BE2C (cell line): ENCODE data around the gene CLEC16A.

Experiments
- DNase-seq: peaks from one replicate; pipeline ENCODE4 v3.0.0-alpha.2; 2020
- H3K27me3 ChIP-seq: fragments of 250-450 bp; sonication (Bioruptor Pico); 2 replicates; pipeline ENCODE4 v1.5.1; 2020; ENCODE audit warnings: mild to moderate bottlenecking
- H3K36me3 ChIP-seq: fragments of 250-450 bp; sonication (Bioruptor Pico); 2 replicates; pipeline ENCODE4 v1.5.1; 2020; ENCODE audit warnings: mild to moderate bottlenecking
- H3K4me1 ChIP-seq: fragments of 250-450 bp; sonication (Bioruptor Pico); 2 replicates; pipeline ENCODE4 v1.5.1; 2020
- H3K4me3 ChIP-seq: 2 replicates; pipeline ENCODE4 v1.5.1; 2011; ENCODE audit warnings: low read depth, low read length
- H3K9me3 ChIP-seq: fragments of 250-450 bp; sonication (Bioruptor Pico); 2 replicates; pipeline ENCODE4 v1.5.1; 2020
- CTCF ChIP-seq: IDR thresholded peaks from 2 replicates; pipeline ENCODE4 v1.5.1; 2012; ENCODE audit warnings: mild to moderate bottlenecking, low read depth, low read length

CLEC16A gene

GRCh38 chr16:11107780-11108465, 163.6 kb downstream of the CLEC16A start:
- TF ChIP-seq CTCF: no peak
- Histone ChIP-seq H3K4me3 (no peak overlapping the region), H3K4me1 (peaks cover 10% of the 10 kb centered on the region), H3K9me3 (no peaks in the 10 kb centered on the region), H3K36me3 (no peaks in the 10 kb centered on the region), H3K27me3 (no peaks in the 10 kb centered on the region)
- DNase-seq: no peak

GRCh38 chr16:11108466-11108805, 164.1 kb downstream of the CLEC16A start:
- Histone ChIP-seq H3K27me3 (no peaks in the 10 kb centered on the region), H3K9me3 (no peaks in the 10 kb centered on the region), H3K36me3 (no peaks in the 10 kb centered on the region), H3K4me1 (peaks cover 15% of the 10 kb centered on the region), H3K4me3 (no peak overlapping the region)
- no peak for DNase-seq
- TF ChIP-seq CTCF: no peak

- no peak for TF ChIP-seq CTCF
- Histone ChIP-seq H3K4me1 (peaks cover 23% of the 10 kb centered on the region), H3K27me3 (no peaks in the 10 kb centered on the region), H3K4me3 (no peak overlapping the region), H3K9me3 (no peaks in the 10 kb centered on the region), H3K36me3 (no peaks in the 10 kb centered on the region)
- DNase-seq: no peak
These were observed 165.2 kb downstream of the CLEC16A start for GRCh38 chr16:11109566-11109965.

- peaks cover 17% of the 10 kb centered on the region for H3K4me1 ChIP-seq
- no peaks in the 10 kb centered on the region for H3K27me3 ChIP-seq
- H3K9me3 ChIP-seq: no peaks in the 10 kb centered on the region
- DNase-seq: no peak
- H3K4me3 ChIP-seq: no peak overlapping the region
- H3K36me3 ChIP-seq: no peaks in the 10 kb centered on the region
- TF ChIP-seq CTCF: no peak
These were observed 166.8 kb downstream of the CLEC16A start for GRCh38 chr16:11111150-11111549.

- TF ChIP-seq CTCF: no peak
These were observed 167.7 kb downstream of the CLEC16A start for GRCh38 chr16:11111856-11112634.

GRCh38 chr16:11112723-11113348, 168.5 kb downstream of the CLEC16A start:
- Histone ChIP-seq H3K4me3 (no peak overlapping the region), H3K36me3 (no peaks in the 10 kb centered on the region), H3K27me3 (no peaks in the 10 kb centered on the region), H3K4me1 (peaks cover 17% of the 10 kb centered on the region), H3K9me3 (no peaks in the 10 kb centered on the region)
- DNase-seq: peak; percentile 65
- no peak for TF ChIP-seq CTCF

More at GRCh38 chr16:11111856-11112634, 167.7 kb downstream of the CLEC16A start:
- Histone ChIP-seq H3K4me3 (no peak overlapping the region), H3K27me3 (no peaks in the 10 kb centered on the region), H3K9me3 (no peaks in the 10 kb centered on the region), H3K36me3 (no peaks in the 10 kb centered on the region), H3K4me1 (peaks cover 17% of the 10 kb centered on the region)
- DNase-seq: no peak
